Caco-2 (cell line): ENCODE measurements around the gene PPP2R2B. TPM values are rescaled to one million over a fixed set of nuclear protein-coding genes. Genes with fewer than 3 reads are reported as not detected.

Source experiments
- BruUV-seq: library from RNA; stranded (reverse); fragments of 400-500 nt; replicated peaks from 2 replicates; lab custom pipeline; 2021; lab: Mats Ljungman, UMichigan
- CTCF ChIA-PET: fragments of 300-600 bp; sonication (Branson Sonifier 250); formaldehyde crosslinking; loops from one replicate; lab custom pipeline; 2022; ENCODE audit warnings: antibody characterized with exemption; lab: Charles Lee
- POLR2A ChIA-PET: fragments of 300-600 bp; sonication (Branson Sonifier 250); formaldehyde crosslinking; loops from one replicate; lab custom pipeline; 2022; ENCODE audit warnings: antibody characterized with exemption; lab: Charles Lee
- DNase-seq, 2 experiments: peaks; one replicate each; pipeline versions ENCODE4 v3.0.0 to v3.0.0-alpha.2; 2020 to 2022
- H3K27me3 ChIP-seq: replicated peaks from 2 replicates; pipeline ENCODE4 v1.6.0; 2011; ENCODE audit warnings: low read length; ENCODE audit not compliant: control insufficient read depth, insufficient read depth
- H3K36me3 ChIP-seq: 2 replicates; pipeline ENCODE4 v1.5.1; 2011; ENCODE audit warnings: low read length; ENCODE audit not compliant: control insufficient read depth, insufficient read depth
- H3K4me1 ChIP-seq: fragments of 250-450 bp; sonication (Bioruptor Pico); 2 replicates; pipeline ENCODE4 v1.5.1; 2020; ENCODE audit warnings: mild to moderate bottlenecking
- H3K4me3 ChIP-seq: 2 replicates; pipeline ENCODE4 v1.5.1; 2011; ENCODE audit warnings: low read depth, mild to moderate bottlenecking, control low read depth, low read length
- H3K9me3 ChIP-seq: fragments of 250-450 bp; sonication (Bioruptor Pico); 2 replicates; pipeline ENCODE4 v1.5.1; 2020; ENCODE audit warnings: mild to moderate bottlenecking, moderate library complexity
- H3K27ac Mint-ChIP-seq: one replicate; pipeline ENCODE4 v1.8.0; 2022; ENCODE audit warnings: mixed read lengths; ENCODE audit not compliant: unreplicated experiment
- H3K27me3 Mint-ChIP-seq: one replicate; pipeline ENCODE4 v1.8.0; 2022; ENCODE audit warnings: mixed read lengths; ENCODE audit not compliant: insufficient read depth, unreplicated experiment
- H3K36me3 Mint-ChIP-seq: one replicate; pipeline ENCODE4 v1.8.0; 2022; ENCODE audit warnings: mild to moderate bottlenecking, mixed read lengths; ENCODE audit not compliant: insufficient read depth, unreplicated experiment
- H3K4me1 Mint-ChIP-seq: one replicate; pipeline ENCODE4 v1.8.0; 2022; ENCODE audit warnings: low read depth, mixed read lengths; ENCODE audit not compliant: unreplicated experiment
- H3K4me3 Mint-ChIP-seq: one replicate; pipeline ENCODE4 v1.8.0; 2022; ENCODE audit warnings: mild to moderate bottlenecking, moderate library complexity, mixed read lengths; ENCODE audit not compliant: unreplicated experiment
- H3K9me3 Mint-ChIP-seq: one replicate; pipeline ENCODE4 v1.8.0; 2022; ENCODE audit warnings: mixed read lengths; ENCODE audit not compliant: unreplicated experiment
- CTCF ChIP-seq, 2 experiments: fragments of 200-600 bp in 1 of 2; IDR thresholded peaks; 1 replicate in 1 of 2; 2 replicates in 1 of 2; pipeline versions ENCODE4 v1.5.1 to v1.8.0; 2011 to 2022; ENCODE audit warnings: antibody characterized with exemption in 1 of 2, control low read depth in 1 of 2, inconsistent platforms in 1 of 2, low read depth in 1 of 2, low read length in 1 of 2, mild to moderate bottlenecking in 1 of 2, moderate library complexity in 1 of 2; ENCODE audit not compliant: insufficient read depth in 1 of 2, severe bottlenecking in 1 of 2, unreplicated experiment in 1 of 2
- intact Hi-C: fragments of 100-400 bp; cut with micrococcal nuclease; formaldehyde crosslinking; loops from one replicate; pipeline ENCODE4 v1.10.0; 2022; ENCODE audit not compliant: unreplicated experiment
- total RNA-seq: library from RNA; stranded (reverse); gene quantifications from 2 replicates; pipeline ENCODE4 v1.2.3, GENCODE V29; 2022

The PPP2R2B gene
- total RNA-seq, 1 experiment from 2014 or later = 9.8 TPM

DNA sequence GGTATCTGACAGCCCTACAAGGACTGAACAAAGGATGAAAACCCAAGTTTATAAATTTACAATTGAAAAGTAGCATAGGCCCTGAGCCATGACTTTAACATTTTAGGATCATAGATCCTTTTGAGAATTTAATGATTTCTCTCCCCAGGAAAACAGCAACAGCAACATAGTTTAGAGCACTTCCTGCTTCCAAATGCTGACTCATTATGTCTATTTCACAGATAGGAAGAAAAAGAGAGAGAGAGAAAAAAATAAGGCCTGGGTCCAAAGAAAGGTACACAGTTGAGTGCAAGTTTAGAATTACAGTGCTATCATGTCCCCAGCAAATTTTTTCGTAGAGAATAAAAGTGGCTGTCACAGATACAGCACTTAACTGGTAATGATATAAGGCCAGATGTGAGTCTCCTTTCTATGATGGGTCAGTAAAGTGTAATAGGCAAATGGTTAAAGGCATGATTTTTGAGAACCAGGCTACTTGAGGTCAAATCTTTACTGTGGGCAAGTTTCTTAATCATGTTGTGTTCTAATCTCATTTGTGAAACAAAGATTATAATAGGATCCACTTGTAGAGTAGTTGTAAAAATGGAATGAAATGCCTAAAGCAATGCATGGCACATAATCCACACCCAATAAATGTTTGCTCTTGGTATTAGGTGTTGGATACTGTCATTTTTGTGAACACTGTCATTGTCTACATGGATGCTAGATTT lies 12.3 kb upstream of the PPP2R2B start:
- no TSS peak for BruUV-seq
- intact Hi-C loops = no loop called here
- Histone ChIP-seq H3K9me3 (no peaks in the 10 kb centered on the region), H3K4me1 (0 out of 2 replicates have a peak, but pooled peaks cover 8% of the 10 kb centered on the region), H3K36me3 (no peaks in the 10 kb centered on the region), H3K27me3 (no peaks in the 10 kb centered on the region), H3K4me3 (no peak overlapping the region)
- DNase-seq = no peak
- no peaks in the 10 kb centered on the region for H3K27me3 Mint-ChIP-seq
- H3K27ac Mint-ChIP-seq = no peak overlapping the region
- peaks cover 15% of the 10 kb centered on the region for H3K4me1 Mint-ChIP-seq
- H3K9me3 Mint-ChIP-seq = no peaks in the 10 kb centered on the region
- POLR2A ChIA-PET = no interaction called here
- no peak for TF ChIP-seq CTCF (IDR thresholded peaks at IDR 0.05; ENCODE audit: insufficient read depth in 1 of 2, low read depth in 1 of 2, low read length in 1 of 2, severe bottlenecking in 1 of 2, unreplicated experiment in 1 of 2)
- H3K4me3 Mint-ChIP-seq = no peak overlapping the region
- no peaks in the 10 kb centered on the region for H3K36me3 Mint-ChIP-seq
- CTCF ChIA-PET = no interaction called here

GRCh38 chr5:146890066-146890465 lies 11.5 kb upstream of the PPP2R2B start:
- DNase-seq = no peak
- H3K27me3 ChIP-seq = no peaks in the 10 kb centered on the region
- POLR2A ChIA-PET = no interaction called here
- H3K4me1 ChIP-seq = 0 out of 2 replicates have a peak, but pooled peaks cover 8% of the 10 kb centered on the region
- no peaks in the 10 kb centered on the region for H3K36me3 ChIP-seq
- Mint-ChIP-seq H3K27me3 (no peaks in the 10 kb centered on the region), H3K4me3 (no peak overlapping the region), H3K4me1 (peaks cover 15% of the 10 kb centered on the region), H3K9me3 (no peaks in the 10 kb centered on the region), H3K36me3 (no peaks in the 10 kb centered on the region), H3K27ac (no peak overlapping the region)
- H3K9me3 ChIP-seq = no peaks in the 10 kb centered on the region
- no peak overlapping the region for H3K4me3 ChIP-seq
- intact Hi-C loops = no loop called here
- TF ChIP-seq CTCF (IDR thresholded peaks at IDR 0.05; ENCODE audit: insufficient read depth in 1 of 2, low read depth in 1 of 2, low read length in 1 of 2, severe bottlenecking in 1 of 2, unreplicated experiment in 1 of 2) = no peak
- CTCF ChIA-PET = no interaction called here
- no TSS peak for BruUV-seq

DNA sequence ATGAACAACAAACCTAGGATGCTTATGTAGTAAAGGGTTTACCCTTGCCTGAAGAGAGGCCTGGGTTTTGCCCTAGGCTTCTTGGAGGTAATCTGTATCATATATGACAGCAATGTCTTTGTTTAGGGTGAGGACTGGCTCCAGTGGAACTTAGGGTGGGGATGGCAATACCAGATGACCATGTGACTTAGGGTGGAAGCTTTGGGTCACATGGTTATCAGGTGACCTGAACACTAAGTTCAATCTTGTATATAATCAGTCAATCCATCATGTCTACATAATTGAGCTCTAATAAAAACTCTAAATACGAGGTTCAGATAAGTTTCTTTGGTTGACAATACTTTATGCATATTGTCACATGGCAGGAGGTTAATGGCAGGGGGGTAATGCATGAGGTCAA lies 10.6 kb upstream of the PPP2R2B start:
- Histone ChIP-seq H3K36me3 (no peaks in the 10 kb centered on the region), H3K4me1 (0 out of 2 replicates have a peak, but pooled peaks cover 11% of the 10 kb centered on the region), H3K9me3 (no peaks in the 10 kb centered on the region), H3K4me3 (no peak overlapping the region), H3K27me3 (no peaks in the 10 kb centered on the region)
- Mint-ChIP-seq H3K27me3 (no peaks in the 10 kb centered on the region), H3K27ac (no peak overlapping the region), H3K4me3 (no peak overlapping the region), H3K4me1 (peaks cover 18% of the 10 kb centered on the region), H3K36me3 (no peaks in the 10 kb centered on the region), H3K9me3 (no peaks in the 10 kb centered on the region)
- ChIA-PET CTCF (no interaction called here), POLR2A (no interaction called here)
- no peak for DNase-seq
- intact Hi-C loops = no loop called here
- no TSS peak for BruUV-seq
- no peak for TF ChIP-seq CTCF (IDR thresholded peaks at IDR 0.05; ENCODE audit: insufficient read depth in 1 of 2, low read depth in 1 of 2, low read length in 1 of 2, severe bottlenecking in 1 of 2, unreplicated experiment in 1 of 2)
